K562 (cell line): ENCODE results near the gene FHL1. TPM values are rescaled to one million over a fixed set of nuclear protein-coding genes. Genes with fewer than 3 reads are reported as not detected.

ENCODE experiments used
- ATAC-seq: fragments of 200-7000 bp; cut with Tn5 transposase; 3 replicates; pipeline ENCODE4 v1.9.1; 2020; ENCODE audit warnings: moderate library complexity
- BruUV-seq: library from RNA; stranded (reverse); fragments of 400-500 nt; replicated peaks from 2 replicates; lab custom pipeline; 2021; lab: Mats Ljungman, UMichigan
- CTCF ChIA-PET: fragments of 300-600 bp; formaldehyde crosslinking; extraction: SDS; loops from one replicate; lab custom pipeline; 2021; ENCODE audit warnings: low intra/inter-chr PET ratio; lab: Yijun Ruan, JAX
- POLR2A ChIA-PET: fragments of 300-600, 350-650 bp; sonication (Branson Sonifier 250); formaldehyde crosslinking; extraction: SDS; loops from one replicate; lab custom pipeline; 2021; ENCODE audit warnings: antibody characterized with exemption, inconsistent platforms; lab: Yijun Ruan, JAX
- DNase-seq, 4 experiments: peaks; one replicate each; pipeline versions ENCODE4 v3.0.0 to v3.0.0-alpha.2; 2011 to 2018; ENCODE audit warnings: low spot score in 3 of 4, mixed read lengths in 3 of 4; ENCODE audit errors: extremely low read depth in 1 of 4
- FAIRE-seq: peaks from 2 replicates; lab custom pipeline; 2011; peaks lifted over from hg19 to GRCh38; lab: Jason Lieb, UNC
- H2AFZ ChIP-seq: 2 replicates; pipeline ENCODE4 v1.6.0; 2011; ENCODE audit warnings: low read depth, low read length, control low read depth, inconsistent platforms
- H3K27ac ChIP-seq: fragments of 200-600 bp; 3 replicates; pipeline ENCODE4 v1.8.0; 2011; ENCODE audit warnings: low read depth, mild to moderate bottlenecking, control low read depth, inconsistent platforms, low read length, moderate library complexity, mixed read lengths; ENCODE audit errors: extremely low read depth
- H3K27me3 ChIP-seq, 2 experiments: fragments of 300-600 bp in 1 of 2; 2 replicates in 1 of 2; 3 replicates in 1 of 2; pipeline versions ENCODE4 v1.6.0 to v1.8.0; 2011; ENCODE audit warnings: inconsistent platforms in 2 of 2, low read length in 2 of 2, mild to moderate bottlenecking in 1 of 2, mixed read lengths in 1 of 2, moderate library complexity in 1 of 2; ENCODE audit not compliant: control insufficient read depth in 2 of 2, insufficient read depth in 2 of 2
- H3K36me3 ChIP-seq: fragments of 300-600 bp; 3 replicates; pipeline ENCODE4 v1.8.0; 2011; ENCODE audit warnings: mild to moderate bottlenecking, low read length, inconsistent platforms; ENCODE audit not compliant: control insufficient read depth, insufficient read depth
- H3K4me1 ChIP-seq, 2 experiments: fragments of 200-600 bp in 1 of 2; replicated peaks in 1 of 2; 2 replicates in 1 of 2; 3 replicates in 1 of 2; pipeline versions ENCODE4 v1.5.1 to v1.8.0; 2011; ENCODE audit warnings: inconsistent platforms in 2 of 2, low read length in 2 of 2, mild to moderate bottlenecking in 1 of 2, mixed read lengths in 1 of 2, moderate library complexity in 1 of 2; ENCODE audit not compliant: control insufficient read depth in 2 of 2, insufficient read depth in 2 of 2
- H3K4me2 ChIP-seq: 2 replicates; pipeline ENCODE4 v1.6.1; 2011; ENCODE audit warnings: low read length, control low read depth, inconsistent platforms, mixed read lengths; ENCODE audit not compliant: insufficient read depth
- H3K4me3 ChIP-seq: fragments of 200-600 bp; sonication (generic), shearing (Covaris generic); 2 replicates; pipeline ENCODE4 v1.5.1; 2016; ENCODE audit warnings: control low read depth, inconsistent platforms
- H3K79me2 ChIP-seq: fragments of 200-600 bp; 3 replicates; pipeline ENCODE4 v1.8.0; 2011; ENCODE audit warnings: low read length, inconsistent platforms; ENCODE audit not compliant: control insufficient read depth, insufficient read depth
- H3K9ac ChIP-seq, 2 experiments: 2 replicates each; pipeline versions ENCODE4 v1.6.0 to v1.6.1; 2011; ENCODE audit warnings: low read depth in 2 of 2, low read length in 2 of 2, control low read depth in 1 of 2, inconsistent platforms in 1 of 2, mild to moderate bottlenecking in 1 of 2, mixed read lengths in 1 of 2; ENCODE audit not compliant: insufficient read depth in 1 of 2
- H3K9me1 ChIP-seq: one replicate; pipeline ENCODE4 v1.6.0; 2011; ENCODE audit warnings: inconsistent platforms, mild to moderate bottlenecking, low read length, moderate library complexity; ENCODE audit not compliant: control insufficient read depth, insufficient read depth
- H3K9me3 ChIP-seq: replicated peaks from 2 replicates; pipeline ENCODE4 v1.5.1; 2011; ENCODE audit warnings: low read depth, low read length, inconsistent platforms; ENCODE audit not compliant: control insufficient read depth, insufficient read depth
- H4K20me1 ChIP-seq: replicated peaks from 2 replicates; pipeline ENCODE4 v1.6.1; 2011; ENCODE audit warnings: low read length, inconsistent platforms, mixed read lengths; ENCODE audit not compliant: control insufficient read depth, insufficient read depth
- ARID2 ChIP-seq: fragments of 450-650 bp; IDR thresholded peaks from 2 replicates; pipeline ENCODE4 v1.6.1; 2017; ENCODE audit warnings: antibody characterized with exemption, mild to moderate bottlenecking
- BACH1 ChIP-seq: fragments of 200-800 bp; sonication (Bioruptor generic); IDR thresholded peaks from 2 replicates; pipeline ENCODE4 v1.6.1; 2016; ENCODE audit warnings: missing genetic modification characterization, missing compliant biosample characterization
- MNT ChIP-seq, 2 experiments: fragments of 450-650 bp; conservative IDR thresholded peaks; 2 replicates each; pipeline ENCODE4 v1.6.1; 2017; ENCODE audit warnings: mild to moderate bottlenecking in 2 of 2, moderate library complexity in 2 of 2
- NCOA6 ChIP-seq: fragments of 450-650 bp; IDR thresholded peaks from 2 replicates; pipeline ENCODE4 v1.6.1; 2017; ENCODE audit warnings: mild to moderate bottlenecking
- THRB ChIP-seq: fragments of 450-650 bp; formaldehyde crosslinking; conservative IDR thresholded peaks from 2 replicates; pipeline ENCODE4 v1.4.0; 2022; ENCODE audit warnings: mild to moderate bottlenecking, missing genetic modification characterization
- WGBS: fragments of 100-300 bp; shearing (Covaris generic); methylation state at CpG from one replicate; pipeline ENCODE4 v1.1.6; 2016; ENCODE audit warnings: low coverage, mixed read lengths; ENCODE audit not compliant: insufficient coverage; ENCODE audit errors: missing lambda C conversion rate; 5-methylcytosine and 5-hydroxymethylcytosine counted together
- in situ Hi-C: fragments of 300-500 bp; cut with MboI; formaldehyde crosslinking; loops from 4 replicates; pipeline ENCODE4 v1.15.0; 2018; ENCODE audit warnings: inconsistent platforms, mixed read lengths
- intact Hi-C: fragments of 100-400 bp; cut with micrococcal nuclease; formaldehyde crosslinking; loops from 2 replicates; pipeline ENCODE4 v1.14.2; 2022
- polyA plus RNA-seq, 8 experiments: library from polyadenylated mRNA; depleted of rRNA in 4 of 8; stranded (reverse) in 5 of 8; unstranded in 3 of 8; fragments of >200 nt; fragmentation: Nextera tagmentation in 2 of 8; fragmentation: Illumina TruSeq in 1 of 8; extraction: Ambion mirVana in 2 of 8; extraction: Trizol in 1 of 8; gene quantifications; 2 replicates each; pipeline versions ENCODE4 v1.2.1 to v1.2.3, GENCODE V29; 2011 to 2014; ENCODE audit warnings: inconsistent platforms in 1 of 8, missing spikeins in 1 of 8
- total RNA-seq, 7 experiments: library from RNA; depleted of rRNA in 6 of 7; stranded (reverse); fragments of >200 nt in 6 of 7; fragmentation: Illumina TruSeq in 2 of 7; extraction: Trizol in 2 of 7; gene quantifications; 2 replicates each; pipeline versions ENCODE4 v1.2.1 to v1.2.3, GENCODE V29; 2011 to 2021; ENCODE audit warnings: low replicate concordance in 1 of 7
- TF ChIP-seq, protein P1 (sequence below): sonication (generic); formaldehyde crosslinking; IDR thresholded peaks from 2 replicates; pipeline ENCODE4 v1.8.0; 2022; ENCODE audit warnings: mild to moderate bottlenecking, low read depth, missing genetic modification reagents
- TF ChIP-seq, protein P2 (sequence below), 2 experiments: fragments of 450-650 bp; IDR thresholded peaks; 2 replicates each; pipeline ENCODE4 v1.6.1; 2016
- TF ChIP-seq, protein P3 (sequence below): fragments of 250-450 bp; sonication (Bioruptor Pico); IDR thresholded peaks from 2 replicates; pipeline ENCODE4 v1.5.0; 2021; ENCODE audit warnings: mild to moderate bottlenecking, moderate library complexity

The FHL1 gene
- total and polyA plus RNA-seq, 9 of the 15 experiments (the other 6 are each of a cell fraction or from before 2014, with no cell fraction given): 0.03 to 3.0 (median 0.13) TPM; not detected in 1

- no peak for TF ChIP-seq BACH1 (tag)
- TF ChIP-seq, protein P1, sequence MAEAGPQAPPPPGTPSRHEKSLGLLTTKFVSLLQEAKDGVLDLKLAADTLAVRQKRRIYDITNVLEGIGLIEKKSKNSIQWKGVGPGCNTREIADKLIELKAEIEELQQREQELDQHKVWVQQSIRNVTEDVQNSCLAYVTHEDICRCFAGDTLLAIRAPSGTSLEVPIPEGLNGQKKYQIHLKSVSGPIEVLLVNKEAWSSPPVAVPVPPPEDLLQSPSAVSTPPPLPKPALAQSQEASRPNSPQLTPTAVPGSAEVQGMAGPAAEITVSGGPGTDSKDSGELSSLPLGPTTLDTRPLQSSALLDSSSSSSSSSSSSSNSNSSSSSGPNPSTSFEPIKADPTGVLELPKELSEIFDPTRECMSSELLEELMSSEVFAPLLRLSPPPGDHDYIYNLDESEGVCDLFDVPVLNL (CRISPR knock-in tag): no peak
- TF ChIP-seq NCOA6: no peak
These were observed 8.4 kb upstream of the FHL1 start (continued) for GRCh38 chrX:136138939-136139338.

DNA sequence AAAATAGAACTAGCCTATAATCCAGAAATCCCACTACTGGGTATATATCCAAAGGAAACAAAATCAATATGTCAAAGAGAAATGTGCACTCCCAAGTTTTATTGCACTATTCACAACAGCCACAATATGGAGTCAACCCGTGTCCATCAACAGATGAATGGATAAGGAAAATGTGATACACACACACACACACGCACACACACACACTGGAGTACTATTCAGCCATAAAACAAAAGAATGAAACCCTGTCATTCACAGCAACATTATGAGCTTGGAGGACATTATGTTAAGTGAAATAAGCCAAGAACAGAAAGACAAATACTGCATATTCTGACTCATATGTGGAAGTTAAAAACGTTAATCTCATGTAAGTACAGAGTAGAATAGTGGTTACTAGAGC is 5.8 kb upstream of the FHL1 start:
- ChIA-PET CTCF (no interaction called here), POLR2A (no interaction called here)
- Histone ChIP-seq H3K27me3 (peaks cover 3 to 16% of the 10 kb centered on the region in 2 experiments; a peak in 3 of 5 replicates), H3K9me1 (no peaks in the 10 kb centered on the region), H3K27ac (no peak overlapping the region), H3K9ac (no peak overlapping the region), H3K9me3 (no peaks in the 10 kb centered on the region), H3K79me2 (no peaks in the 10 kb centered on the region), H3K4me2 (no peak overlapping the region), H2AFZ (no peak overlapping the region), H3K4me1 (peaks cover 0 to 1% of the 10 kb centered on the region in 2 experiments; a peak in 2 of 5 replicates), H3K36me3 (no peaks in the 10 kb centered on the region), H4K20me1 (no peaks in the 10 kb centered on the region), H3K4me3 (no peak overlapping the region)
- 7% methylated on average over 3 of the region's 3 CpGs for WGBS
- in situ Hi-C loops (no loop called here), intact Hi-C loops (no loop called here)
- no TSS peak for BruUV-seq
- FAIRE-seq (no peak), ATAC-seq (no peak), DNase-seq (no peak)
- no peak for TF ChIP-seq ARID2
- TF ChIP-seq THRB (CRISPR knock-in tag): no peak
- TF ChIP-seq, protein P2, sequence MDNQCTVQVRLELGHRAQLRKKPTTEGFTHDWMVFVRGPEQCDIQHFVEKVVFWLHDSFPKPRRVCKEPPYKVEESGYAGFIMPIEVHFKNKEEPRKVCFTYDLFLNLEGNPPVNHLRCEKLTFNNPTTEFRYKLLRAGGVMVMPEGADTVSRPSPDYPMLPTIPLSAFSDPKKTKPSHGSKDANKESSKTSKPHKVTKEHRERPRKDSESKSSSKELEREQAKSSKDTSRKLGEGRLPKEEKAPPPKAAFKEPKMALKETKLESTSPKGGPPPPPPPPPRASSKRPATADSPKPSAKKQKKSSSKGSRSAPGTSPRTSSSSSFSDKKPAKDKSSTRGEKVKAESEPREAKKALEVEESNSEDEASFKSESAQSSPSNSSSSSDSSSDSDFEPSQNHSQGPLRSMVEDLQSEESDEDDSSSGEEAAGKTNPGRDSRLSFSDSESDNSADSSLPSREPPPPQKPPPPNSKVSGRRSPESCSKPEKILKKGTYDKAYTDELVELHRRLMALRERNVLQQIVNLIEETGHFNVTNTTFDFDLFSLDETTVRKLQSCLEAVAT (IDR thresholded peaks at IDR 0.05): no peak
- TF ChIP-seq, protein P3, sequence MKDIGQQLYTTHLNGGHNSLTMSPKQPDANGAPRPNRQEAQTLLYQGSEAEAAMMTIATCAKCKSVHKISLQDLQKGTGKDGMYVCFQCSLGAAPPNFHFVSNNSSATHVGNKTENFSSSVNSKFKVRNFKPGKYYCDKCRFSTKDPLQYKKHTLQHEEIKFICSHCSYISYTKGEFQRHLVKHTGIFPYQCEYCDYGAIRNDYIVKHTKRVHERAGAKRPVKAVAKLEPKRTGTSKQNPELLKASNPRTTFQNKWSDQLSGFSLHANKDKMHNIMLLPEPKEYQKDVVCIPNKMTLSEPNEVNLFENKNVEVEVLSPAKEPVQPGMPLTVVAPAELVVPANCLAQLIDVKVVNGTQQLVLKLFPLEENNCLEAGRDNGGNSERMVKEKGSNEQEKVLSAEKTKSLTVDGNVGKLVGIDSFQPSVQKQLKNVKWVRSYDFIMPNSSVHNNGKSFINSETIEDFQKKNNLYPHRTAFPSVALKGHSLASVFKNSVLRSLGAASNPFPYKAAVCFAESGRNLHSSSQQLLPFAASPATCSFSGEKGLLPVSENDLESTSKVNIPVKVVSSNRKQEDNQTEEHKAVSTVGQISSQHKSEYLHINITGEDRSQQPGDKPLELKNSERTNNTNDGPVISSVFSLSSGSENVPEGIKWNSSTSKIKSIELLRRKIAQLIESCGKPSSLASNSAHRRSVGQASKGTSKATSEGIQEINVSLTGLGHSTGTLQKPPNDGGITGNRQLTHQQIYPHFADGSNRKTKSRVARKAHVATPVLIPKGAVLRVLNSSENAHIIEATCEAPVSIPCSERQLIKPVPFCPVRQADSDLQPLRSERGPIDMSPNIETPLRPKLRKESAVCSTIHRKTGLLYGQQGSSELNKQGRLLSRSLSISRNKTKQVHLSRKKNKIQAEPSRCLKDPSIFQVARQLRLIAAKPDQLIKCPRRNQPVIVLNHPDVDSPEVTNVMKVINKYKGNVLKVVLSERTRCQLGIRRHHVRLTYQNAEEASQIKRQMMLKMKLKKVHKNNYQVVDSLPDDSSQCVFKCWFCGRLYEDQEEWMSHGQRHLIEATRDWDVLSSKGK (CRISPR knock-in tag): no peak
- TF ChIP-seq MNT (conservative IDR thresholded peaks at IDR 0.05): no peak
